NT2/D1 (cell line): ENCODE data around the gene HOATZ.

Experiments
- YY1 ChIP-seq: IDR thresholded peaks from 2 replicates; pipeline ENCODE4 v1.6.1; 2011; ENCODE audit not compliant: insufficient read length, insufficient read depth
- ZNF274 ChIP-seq: IDR thresholded peaks from 2 replicates; pipeline ENCODE4 v1.6.1; 2011; ENCODE audit warnings: mild to moderate bottlenecking, low read depth, low read length

GRCh38 chr11:111494040-111494439 lies 20.5 kb upstream of the HOATZ start:
- no peak for TF ChIP-seq YY1
- no peak for TF ChIP-seq ZNF274
